ENCODE measurements around the gene LRRC10B.

DNA sequence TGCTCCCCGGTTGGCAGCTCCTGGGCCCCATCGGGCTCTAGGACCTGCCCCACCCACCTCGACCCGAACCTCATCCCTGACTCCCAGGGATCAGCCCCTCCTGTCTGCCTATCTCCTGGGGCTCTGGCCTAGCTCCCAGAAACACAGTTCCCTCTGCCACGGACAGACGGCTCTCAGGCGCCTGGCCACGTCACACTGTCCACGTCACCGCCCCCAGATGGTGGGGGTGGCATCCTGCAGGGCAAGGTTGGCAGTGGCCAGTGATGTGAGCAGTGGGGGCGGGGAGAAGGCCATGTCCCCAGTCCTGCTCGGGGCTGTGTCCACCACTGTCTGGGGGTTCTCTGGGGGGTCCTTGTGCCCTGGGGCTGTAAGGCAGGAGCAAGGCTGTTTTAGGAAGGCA, 43.1 kb downstream of the LRRC10B start:
- TF ChIP-seq POLR2AphosphoS5 (IDR thresholded peaks at IDR 0.05) (no peak), POLR2A (IDR thresholded peaks at IDR 0.05) (no peak)

Measured in sigmoid colon (tissue), 4 donors.